Measurements from ENCODE around the gene DENND4B. TPM values are rescaled to one million over a fixed set of nuclear protein-coding genes. Genes with fewer than 3 reads are reported as not detected.
A peak's percentile ranks its signal among the peaks of the same experiment; 100 is the strongest.

The DENND4B gene
- total RNA-seq, 2 donors from 2014 or later: 32.1 to 41.7 TPM

GRCh38 chr1:153973525-153973924, 27.0 kb upstream of the DENND4B start:
- ATAC-seq: no peak

DNA sequence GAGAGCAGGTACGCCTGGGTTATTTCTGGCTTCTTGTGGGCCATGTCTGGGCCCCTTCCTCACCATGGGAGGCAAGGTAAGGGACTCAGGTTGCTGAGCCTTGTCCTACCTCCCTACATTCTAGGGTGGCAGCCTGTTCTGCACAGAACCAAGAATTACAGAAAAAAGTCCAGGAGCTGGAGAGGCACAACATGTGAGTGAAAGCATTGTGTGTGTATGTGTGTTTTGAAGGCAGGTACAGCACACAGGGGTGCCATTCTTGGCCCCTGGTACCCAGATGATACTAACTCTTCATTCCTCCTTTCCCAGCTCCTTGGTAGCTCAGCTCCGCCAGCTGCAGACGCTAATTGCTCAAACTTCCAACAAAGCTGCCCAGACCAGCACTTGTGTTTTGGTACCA, 26.6 kb upstream of the DENND4B start:
- intact Hi-C loops (cut with DNase I, micrococcal nuclease): no loop called here
- ATAC-seq (no peak), DNase-seq (no peak)

More at GRCh38 chr1:153973525-153973924, 27.0 kb upstream of the DENND4B start:
- no peak for DNase-seq
- intact Hi-C loops (cut with DNase I, micrococcal nuclease): no loop called here

DNA sequence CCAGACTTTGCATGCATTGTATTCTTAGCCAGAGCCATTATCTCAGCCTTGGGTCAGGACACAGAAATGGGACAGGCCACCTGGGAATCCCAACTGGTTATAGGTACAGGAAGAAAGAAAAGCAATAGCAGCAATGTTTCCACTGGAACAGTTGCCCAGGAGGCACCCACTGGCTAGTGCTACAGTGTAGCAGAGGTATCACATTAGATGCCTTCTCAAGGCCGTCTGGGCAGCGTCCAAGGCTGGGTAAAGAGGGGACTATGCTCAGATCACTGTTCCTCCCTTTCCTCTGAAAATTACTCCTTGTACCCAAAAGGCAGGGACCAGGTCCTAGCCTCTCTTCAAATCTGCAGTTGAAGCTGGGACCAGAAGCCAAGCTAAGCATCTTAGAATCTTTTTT, 23.8 kb upstream of the DENND4B start:
- intact Hi-C loops (cut with DNase I, micrococcal nuclease): no loop called here
- DNase-seq (no peak), ATAC-seq (no peak)

DNA sequence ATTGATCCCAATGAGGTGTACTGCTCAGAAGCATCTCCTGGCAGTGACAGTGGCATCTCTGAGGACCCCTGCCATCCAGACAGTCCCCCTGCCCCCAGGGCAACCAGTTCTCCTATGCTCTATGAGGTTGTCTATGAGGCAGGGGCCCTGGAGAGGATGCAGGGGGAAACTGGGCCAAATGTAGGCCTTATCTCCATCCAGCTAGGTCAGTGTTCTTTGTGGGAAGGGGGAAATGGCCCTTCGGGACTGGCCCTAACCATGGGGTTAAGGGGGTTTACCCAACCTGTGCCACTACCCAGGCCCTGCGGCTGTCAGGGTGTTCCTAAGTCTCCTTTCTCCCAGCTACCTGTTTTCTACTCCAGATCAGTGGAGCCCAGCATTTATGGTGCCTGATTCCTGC, 22.5 kb upstream of the DENND4B start:
- DNase-seq (no peak), ATAC-seq (no peak)
- intact Hi-C loops (cut with DNase I, micrococcal nuclease): no loop called here

DNA sequence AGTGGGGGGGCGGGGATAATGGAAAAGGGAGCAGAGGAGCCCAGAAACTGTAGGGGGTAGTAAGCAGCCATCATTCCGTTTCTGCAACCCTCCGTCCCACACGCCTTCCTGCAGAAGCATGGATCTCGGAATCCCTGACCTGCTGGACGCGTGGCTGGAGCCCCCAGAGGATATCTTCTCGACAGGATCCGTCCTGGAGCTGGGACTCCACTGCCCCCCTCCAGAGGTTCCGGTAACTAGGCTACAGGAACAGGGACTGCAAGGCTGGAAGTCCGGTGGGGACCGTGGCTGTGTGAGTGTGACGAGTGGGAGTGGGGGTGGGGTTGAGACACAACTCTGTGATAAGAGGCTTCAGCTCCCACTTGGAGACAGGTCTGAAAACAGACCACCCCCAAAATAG, 21.9 kb upstream of the DENND4B start:
- intact Hi-C loops (cut with DNase I, micrococcal nuclease): no loop called here
- peak in 1 of 2 donors; percentile 42 for DNase-seq
- ATAC-seq: no peak

DNA sequence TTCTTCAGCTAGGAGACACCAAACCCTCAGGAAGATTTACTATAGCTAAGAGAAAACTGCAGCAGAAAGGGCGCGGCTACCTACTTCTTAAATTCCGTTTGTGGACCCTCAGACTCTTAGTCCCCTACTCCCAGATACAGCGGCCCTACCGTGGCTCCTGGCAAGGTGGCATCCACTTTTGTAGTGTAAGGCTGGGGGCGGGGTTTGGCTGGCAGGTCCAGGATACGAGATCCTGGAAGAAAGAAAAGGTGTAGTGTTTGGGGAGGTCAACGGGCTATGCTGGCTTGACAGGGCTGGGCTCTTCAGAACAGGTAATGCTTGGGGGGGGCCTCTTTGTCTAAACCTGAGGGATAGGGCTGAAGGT, 21.5 kb upstream of the DENND4B start:
- intact Hi-C loops (cut with DNase I, micrococcal nuclease): no loop called here
- DNase-seq (peak; percentile 79 to 81), ATAC-seq (peak; percentile 28)

DNA sequence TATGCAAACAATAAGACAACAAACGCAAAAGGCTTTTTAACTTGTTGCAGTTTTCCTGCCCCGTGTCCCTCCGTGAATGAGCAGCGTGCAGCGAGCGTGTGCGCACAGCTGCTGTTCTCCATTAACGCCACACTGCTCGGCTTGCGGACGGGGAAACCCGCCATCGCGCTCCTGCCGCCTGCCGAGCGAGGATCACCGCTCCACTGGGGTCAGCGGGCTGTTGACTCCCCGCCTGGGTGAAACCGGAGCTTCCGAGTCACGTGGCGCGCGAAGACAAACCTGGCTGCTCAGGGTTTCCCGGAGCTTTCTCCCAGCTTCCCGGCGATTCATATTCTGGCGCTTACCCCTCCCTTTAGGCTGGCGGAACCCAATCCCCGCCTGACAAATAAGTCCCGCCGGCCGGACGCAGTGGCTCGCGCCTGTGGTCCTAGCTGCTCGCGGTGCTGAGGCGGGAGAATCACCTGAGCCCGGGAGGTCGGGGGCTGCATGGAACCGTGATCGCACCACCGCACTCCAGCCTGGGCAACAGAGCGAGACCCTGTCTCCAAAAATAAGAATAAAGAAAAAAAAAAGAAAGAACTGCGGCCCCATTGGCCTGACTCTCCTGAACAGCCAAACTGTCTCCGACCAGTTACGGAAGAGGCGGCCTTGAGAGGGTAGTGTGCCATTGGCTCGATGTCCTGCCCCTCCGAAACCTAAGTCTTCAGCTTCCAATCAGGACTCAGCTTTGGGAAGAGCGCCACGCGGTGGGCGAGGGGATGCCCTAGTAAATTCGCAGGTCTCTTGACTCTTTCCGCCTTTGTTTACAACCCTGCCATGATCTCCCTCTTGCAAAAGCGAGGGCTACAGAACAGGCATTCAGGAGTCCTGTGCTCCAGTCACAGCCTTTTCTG, 20.8 kb upstream of the DENND4B start, which contains the start of gene CREB3L4:
Gene CREB3L4 (plus strand): TSS at position 796 of the 893 bp plus-strand sequence. CDS start 624 bp downstream, outside the sequence.
- intact Hi-C loops (cut with DNase I, micrococcal nuclease): no loop called here
- peak; percentile 74 for ATAC-seq

DNA sequence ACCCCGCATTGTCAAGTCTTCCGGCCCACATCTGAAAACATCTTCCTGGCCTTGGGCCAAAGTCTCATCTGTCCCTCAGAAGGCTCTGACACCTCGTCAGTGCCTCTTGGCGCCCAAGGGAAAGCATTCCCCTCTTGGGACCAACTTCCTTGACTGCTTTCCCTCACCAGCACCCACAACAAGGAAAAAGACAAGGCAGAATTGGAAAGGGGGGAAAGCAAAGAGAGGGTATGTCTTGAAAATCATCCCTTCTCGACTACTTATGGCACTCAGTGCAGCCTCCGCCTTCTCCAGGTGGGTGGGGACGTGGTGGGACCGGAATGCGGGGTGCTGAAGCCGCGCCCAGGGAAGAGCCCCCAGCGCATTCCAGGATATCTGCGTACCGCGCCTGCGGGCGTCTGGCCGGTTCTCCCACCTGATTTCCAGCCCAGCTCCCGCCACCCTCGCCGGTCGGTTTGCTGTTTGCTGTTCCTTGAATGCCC, 17.4 kb upstream of the DENND4B start:
- DNase-seq: peak; percentile 63 to 68
- ATAC-seq: peak; percentile 22
- intact Hi-C loops (cut with DNase I, micrococcal nuclease): no loop called here

More for the DNA sequence above, 20.8 kb upstream of the DENND4B start, which contains the start of gene CREB3L4:
- DNase-seq: peak; percentile 90 to 94

- intact Hi-C loops (cut with DNase I, micrococcal nuclease): no loop called here
- peak; percentile 75 for ATAC-seq
- DNase-seq: peak; percentile 99 to 100
These were observed 16.7 kb upstream of the DENND4B start, which contains the start of gene SLC39A1 for GRCh38 chr1:153963030-153963849. Gene SLC39A1 (minus strand): TSS chr1:153963537. CDS start chr1:153962715, 822 bp downstream.

- no peak for ATAC-seq
- intact Hi-C loops (cut with DNase I, micrococcal nuclease): no loop called here
These were observed 15.8 kb upstream of the DENND4B start for GRCh38 chr1:153962088-153963029.

DNA sequence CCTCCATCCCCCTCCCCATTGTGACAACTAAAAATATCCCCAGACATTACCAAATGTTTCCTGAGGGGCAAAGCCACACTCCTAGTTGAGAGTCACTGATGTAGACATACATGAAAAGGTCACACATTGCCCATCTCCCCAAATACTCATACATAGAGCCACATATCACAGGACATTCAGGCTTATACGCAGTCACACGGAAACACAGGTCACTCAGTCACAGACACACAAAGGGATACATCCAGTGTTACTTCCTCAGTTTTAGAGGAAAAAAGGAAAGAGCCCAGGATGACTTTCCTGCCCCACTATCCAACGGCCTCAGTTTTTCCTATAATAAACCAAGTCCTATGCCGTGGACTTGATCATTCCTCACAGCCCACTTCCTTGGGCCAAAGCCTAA, 14.9 kb upstream of the DENND4B start:
- ATAC-seq (no peak), DNase-seq (no peak)
- intact Hi-C loops (cut with DNase I, micrococcal nuclease): no loop called here

More at GRCh38 chr1:153962088-153963029, 15.8 kb upstream of the DENND4B start:
- peak; percentile 32 to 58 for DNase-seq

- ATAC-seq (no peak), DNase-seq (no peak)
- intact Hi-C loops (cut with DNase I, micrococcal nuclease): no loop called here
These were observed 13.7 kb upstream of the DENND4B start for GRCh38 chr1:153960206-153960605.

- intact Hi-C loops (cut with DNase I, micrococcal nuclease): no loop called here
- no peak for ATAC-seq
These were observed 12.9 kb upstream of the DENND4B start for GRCh38 chr1:153959454-153959853.

GRCh38 chr1:153958961-153959260, 12.4 kb upstream of the DENND4B start:
- intact Hi-C loops (cut with DNase I, micrococcal nuclease): no loop called here
- DNase-seq (peak in 1 of 2 donors; percentile 42), ATAC-seq (no peak)

More at GRCh38 chr1:153959454-153959853, 12.9 kb upstream of the DENND4B start:
- DNase-seq: no peak

DNA sequence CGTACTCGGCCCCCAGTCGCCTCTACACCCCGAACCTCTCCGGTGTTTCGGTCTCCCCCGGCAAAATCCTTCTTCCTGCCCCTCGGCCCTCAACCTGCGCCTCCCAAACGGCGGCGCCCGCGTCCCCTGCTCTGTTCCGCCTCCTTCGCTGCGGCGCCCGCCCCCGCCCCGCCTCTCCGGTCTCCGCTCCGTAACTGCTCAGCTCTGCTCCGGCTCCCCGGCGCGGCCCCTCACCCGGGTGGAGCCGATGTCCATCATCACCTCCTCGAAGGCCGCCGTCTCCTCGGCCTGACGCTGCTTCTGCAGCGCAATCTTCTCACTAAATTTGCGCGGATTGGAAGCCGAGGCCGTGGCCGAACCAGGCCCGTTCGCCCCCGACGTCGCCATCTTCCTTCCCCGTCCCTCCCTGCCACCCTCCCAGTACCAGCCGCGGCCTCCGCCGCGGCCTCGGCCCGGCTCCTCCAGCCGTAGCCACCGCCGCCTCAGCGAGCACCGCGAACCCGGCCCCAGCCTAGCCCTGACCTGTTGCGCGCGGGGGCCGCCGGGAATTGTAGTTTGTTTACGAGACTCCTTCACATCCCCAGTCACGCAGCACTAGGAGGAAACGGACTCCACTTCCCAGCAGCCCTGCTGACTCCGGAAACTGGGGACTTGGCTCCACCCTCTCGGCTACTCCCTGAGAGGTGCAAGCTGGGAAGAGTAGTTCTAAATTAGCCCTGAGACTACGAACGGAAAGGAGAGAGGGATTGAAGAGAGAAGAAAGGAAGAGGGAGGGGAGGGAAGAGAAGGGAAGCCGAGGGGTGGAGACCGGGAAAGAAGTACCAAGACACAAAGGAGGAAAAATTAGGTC, 11.8 kb upstream of the DENND4B start, which contains the start of gene CRTC2:
Gene CRTC2 (minus strand): TSS at position 502 of the 850 bp plus-strand sequence. CDS start 115 bp downstream, at position 387.
- DNase-seq: peak; percentile 99 to 100
- intact Hi-C loops (cut with DNase I, micrococcal nuclease): no loop called here
- ATAC-seq: peak; percentile 85

GRCh38 chr1:153957744-153958110, 11.2 kb upstream of the DENND4B start:
- DNase-seq (no peak), ATAC-seq (peak; percentile 7)
- intact Hi-C loops (cut with DNase I, micrococcal nuclease): no loop called here

- ATAC-seq (no peak), DNase-seq (no peak)
- intact Hi-C loops (cut with DNase I, micrococcal nuclease): no loop called here
These were observed 10.6 kb upstream of the DENND4B start for GRCh38 chr1:153956997-153957715.

Measured in left colon (tissue), 2 donors.